GM18517 (cell line): ENCODE data around the gene PTPRK.
"Not testable (repeated sequence)": the region's sequence is repeated elsewhere in the genome, so short reads cannot be mapped to it uniquely, and the experiment has no call there.

Experiments
- ATAC-seq: cut with Tn5 transposase; IDR thresholded peaks from one replicate; pipeline ENCODE4 v1.9.1; 2021; ENCODE audit warnings: mild to moderate bottlenecking, moderate library complexity; ENCODE audit not compliant: unreplicated experiment

Gene PTPRK

GRCh38 chr6:127941228-127941627 lies 579.2 kb downstream of the PTPRK start:
- ATAC-seq = no peak

GRCh38 chr6:127939442-127940066 lies 580.8 kb downstream of the PTPRK start:
- no peak for ATAC-seq

- no peak for ATAC-seq
These were observed 581.7 kb downstream of the PTPRK start for GRCh38 chr6:127938701-127939100.

GRCh38 chr6:127937747-127938146 lies 582.7 kb downstream of the PTPRK start:
- ATAC-seq = no peak

GRCh38 chr6:127937102-127937501 lies 583.3 kb downstream of the PTPRK start:
- ATAC-seq = no peak

GRCh38 chr6:127934956-127935355 lies 585.4 kb downstream of the PTPRK start:
- ATAC-seq = no peak

GRCh38 chr6:127933852-127934840 lies 586.3 kb downstream of the PTPRK start:
- ATAC-seq = no peak

- ATAC-seq = no peak
These were observed 587.3 kb downstream of the PTPRK start for GRCh38 chr6:127933137-127933536.

GRCh38 chr6:127932708-127933107 lies 587.7 kb downstream of the PTPRK start:
- ATAC-seq = no peak

GRCh38 chr6:127926441-127926840 lies 594.0 kb downstream of the PTPRK start:
- ATAC-seq = not testable (repeated sequence)

GRCh38 chr6:127924440-127924839 lies 596.0 kb downstream of the PTPRK start:
- no peak for ATAC-seq

GRCh38 chr6:127924031-127924430 lies 596.4 kb downstream of the PTPRK start:
- no peak for ATAC-seq

GRCh38 chr6:127923135-127923534 lies 597.3 kb downstream of the PTPRK start:
- ATAC-seq = no peak

GRCh38 chr6:127921982-127922381 lies 598.4 kb downstream of the PTPRK start:
- ATAC-seq = no peak

GRCh38 chr6:127920804-127921203 lies 599.6 kb downstream of the PTPRK start:
- no peak for ATAC-seq
